ENCODE measurements around the gene AP1G2. TPM values are rescaled to one million over a fixed set of nuclear protein-coding genes. Genes with fewer than 3 reads are reported as not detected.
A peak's percentile ranks its signal among the peaks of the same experiment; 100 is the strongest.
"Not testable (repeated sequence)": the region's sequence is repeated elsewhere in the genome, so short reads cannot be mapped to it uniquely, and the experiment has no call there.

The AP1G2 gene
- total RNA-seq, 1 donor from 2014 or later, result 65.4 TPM

DNA sequence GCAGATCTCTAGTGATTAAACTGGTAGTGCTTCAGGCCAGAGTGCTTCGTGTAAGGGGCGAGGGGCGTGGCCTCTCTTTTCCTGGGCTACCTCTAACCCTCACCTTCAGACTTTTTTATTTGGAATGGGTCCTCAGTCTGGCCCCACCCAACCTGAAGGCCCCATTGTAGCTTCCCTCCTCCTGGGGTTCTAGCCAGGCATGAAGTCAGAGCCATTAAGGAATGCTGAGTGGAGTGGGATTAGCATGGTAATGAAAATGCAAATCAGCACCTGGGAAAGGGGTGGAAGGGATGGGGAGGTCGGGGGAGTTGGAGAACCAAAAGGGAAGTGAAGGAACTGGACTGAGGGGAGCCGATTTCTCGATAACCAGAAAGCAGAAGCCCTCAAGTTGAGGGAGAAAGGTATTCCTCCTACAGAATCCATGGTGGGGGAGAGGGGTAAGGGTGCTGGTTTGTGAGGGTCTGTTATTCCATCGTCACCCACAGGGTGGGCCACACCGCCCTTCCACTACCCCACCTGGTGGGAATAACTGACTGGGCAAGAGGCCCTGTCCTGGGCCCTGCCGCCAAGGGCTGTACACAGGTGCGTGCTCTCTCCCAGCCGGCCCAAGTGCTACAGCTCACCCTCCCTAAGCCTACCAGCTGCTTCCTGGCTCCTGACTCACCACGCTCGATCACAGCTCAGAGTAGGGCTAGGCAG lies 30.1 kb downstream of the AP1G2 start:
- Histone ChIP-seq H3K4me3 (peak overlapping the region; percentile 6), H3K4me1 (peaks cover 27% of the 10 kb centered on the region), H3K36me3 (no peaks in the 10 kb centered on the region), H4K20me1 (ENCODE audit: low read depth) (no peaks in the 10 kb centered on the region), H3K9ac (no peak overlapping the region), H3K27me3 (no peaks in the 10 kb centered on the region), H3F3A (ENCODE audit: low read depth) (peaks cover 33% of the 10 kb centered on the region), H3K79me2 (ENCODE audit: low read depth) (no peaks in the 10 kb centered on the region), H3K9me3 (ENCODE audit: low read depth) (no peaks in the 10 kb centered on the region), H3K4me2 (peak overlapping the region; percentile 69), H2AFZ (replicated peaks) (no peak overlapping the region), H3K27ac (peak overlapping the region; percentile 74)
- TF ChIP-seq EZH2 (IDR thresholded peaks at IDR 0.05), result no peak
- TF ChIP-seq, protein P1, sequence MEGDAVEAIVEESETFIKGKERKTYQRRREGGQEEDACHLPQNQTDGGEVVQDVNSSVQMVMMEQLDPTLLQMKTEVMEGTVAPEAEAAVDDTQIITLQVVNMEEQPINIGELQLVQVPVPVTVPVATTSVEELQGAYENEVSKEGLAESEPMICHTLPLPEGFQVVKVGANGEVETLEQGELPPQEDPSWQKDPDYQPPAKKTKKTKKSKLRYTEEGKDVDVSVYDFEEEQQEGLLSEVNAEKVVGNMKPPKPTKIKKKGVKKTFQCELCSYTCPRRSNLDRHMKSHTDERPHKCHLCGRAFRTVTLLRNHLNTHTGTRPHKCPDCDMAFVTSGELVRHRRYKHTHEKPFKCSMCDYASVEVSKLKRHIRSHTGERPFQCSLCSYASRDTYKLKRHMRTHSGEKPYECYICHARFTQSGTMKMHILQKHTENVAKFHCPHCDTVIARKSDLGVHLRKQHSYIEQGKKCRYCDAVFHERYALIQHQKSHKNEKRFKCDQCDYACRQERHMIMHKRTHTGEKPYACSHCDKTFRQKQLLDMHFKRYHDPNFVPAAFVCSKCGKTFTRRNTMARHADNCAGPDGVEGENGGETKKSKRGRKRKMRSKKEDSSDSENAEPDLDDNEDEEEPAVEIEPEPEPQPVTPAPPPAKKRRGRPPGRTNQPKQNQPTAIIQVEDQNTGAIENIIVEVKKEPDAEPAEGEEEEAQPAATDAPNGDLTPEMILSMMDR (IDR thresholded peaks at IDR 0.05), result no peak
- TF ChIP-seq EZH2phosphoT487 (IDR thresholded peaks at IDR 0.05), result no peak
- Mint-ChIP-seq H3K9me3 (no peaks in the 10 kb centered on the region), H3K4me3 (no peak overlapping the region), H3K4me1 (peaks cover 22% of the 10 kb centered on the region), H3K27me3 (ENCODE audit: insufficient read depth, low read depth) (peaks cover 2% of the 10 kb centered on the region), H3K27ac (peak overlapping the region; percentile 48), H3K36me3 (peaks cover 7% of the 10 kb centered on the region)
- DNase-seq (ENCODE audit: low spot score), result peak; percentile 63

DNA sequence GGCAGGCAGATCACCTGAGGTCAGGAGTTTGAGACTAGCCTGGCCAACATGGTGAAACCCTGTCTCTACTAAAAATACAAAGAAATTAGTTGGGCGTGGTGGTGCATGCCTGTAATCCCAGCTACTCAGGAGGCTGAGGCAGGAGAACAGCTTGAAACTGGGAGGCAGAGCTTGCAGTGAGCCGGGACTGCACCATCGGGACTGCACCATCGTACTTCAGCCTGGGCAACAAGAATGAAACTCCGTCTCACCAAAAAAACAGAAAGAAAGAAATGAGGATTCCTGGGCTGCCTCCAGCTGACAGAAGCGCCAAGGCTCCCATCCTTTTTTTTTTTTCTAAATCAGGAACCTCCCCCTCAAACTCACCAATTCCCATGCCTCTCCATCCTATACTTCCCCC lies 30.7 kb downstream of the AP1G2 start:
- not testable (repeated sequence) for H3K9me3 ChIP-seq (ENCODE audit: low read depth); H3K36me3 ChIP-seq; H3K9ac ChIP-seq; H3K9me3 Mint-ChIP-seq; H3K4me3 Mint-ChIP-seq; H3K27me3 ChIP-seq; H3K27ac ChIP-seq; H3K4me3 ChIP-seq; H2AFZ ChIP-seq (replicated peaks); H4K20me1 ChIP-seq (ENCODE audit: low read depth); H3K27me3 Mint-ChIP-seq (ENCODE audit: insufficient read depth, low read depth); H3K79me2 ChIP-seq (ENCODE audit: low read depth); DNase-seq (ENCODE audit: low spot score)
- H3K36me3 Mint-ChIP-seq, result peaks cover 12% of the 10 kb centered on the region
- H3K4me1 Mint-ChIP-seq, result peaks cover 22% of the 10 kb centered on the region
- Histone ChIP-seq H3F3A (ENCODE audit: low read depth) (peaks cover 33% of the 10 kb centered on the region), H3K4me2 (peak overlapping the region; percentile 69), H3K4me1 (peaks cover 27% of the 10 kb centered on the region)
- peak overlapping the region; percentile 48 for H3K27ac Mint-ChIP-seq

DNA sequence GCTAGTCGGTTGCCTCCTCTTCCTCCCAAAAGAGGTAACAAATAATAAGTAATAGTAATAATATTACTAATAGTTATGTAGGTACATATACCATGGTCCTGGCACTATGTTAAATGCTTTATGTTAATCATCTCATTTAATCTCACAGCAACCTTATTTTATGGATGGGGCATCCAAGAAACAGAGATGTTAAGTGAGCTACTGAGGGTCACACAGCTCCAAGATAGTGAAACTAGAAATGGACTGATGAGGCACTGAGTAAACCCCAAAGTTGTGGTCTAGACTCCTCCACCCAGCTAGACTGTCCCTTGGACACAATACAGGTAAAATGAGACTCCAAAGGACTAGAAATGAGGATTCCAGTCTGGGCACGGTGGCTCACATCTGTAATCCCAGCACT lies 31.1 kb downstream of the AP1G2 start:
- no peak overlapping the region for H3K4me3 Mint-ChIP-seq
- no peaks in the 10 kb centered on the region for H3K36me3 ChIP-seq
- no peaks in the 10 kb centered on the region for H3K79me2 ChIP-seq (ENCODE audit: low read depth)
- H3K9ac ChIP-seq, result no peak overlapping the region
- H4K20me1 ChIP-seq (ENCODE audit: low read depth), result no peaks in the 10 kb centered on the region
- H3K4me1 Mint-ChIP-seq, result peaks cover 22% of the 10 kb centered on the region
- H3K9me3 Mint-ChIP-seq, result no peaks in the 10 kb centered on the region
- no peak overlapping the region for H2AFZ ChIP-seq (replicated peaks)
- peaks cover 4% of the 10 kb centered on the region for H3K27me3 Mint-ChIP-seq (ENCODE audit: insufficient read depth, low read depth)
- no peak overlapping the region for H3K27ac Mint-ChIP-seq
- no peak overlapping the region for H3K27ac ChIP-seq
- no peak for TF ChIP-seq EZH2phosphoT487 (IDR thresholded peaks at IDR 0.05)
- TF ChIP-seq EZH2 (IDR thresholded peaks at IDR 0.05), result no peak
- TF ChIP-seq, protein P1 (IDR thresholded peaks at IDR 0.05), result no peak
- no peak for DNase-seq (ENCODE audit: low spot score)
- H3K9me3 ChIP-seq (ENCODE audit: low read depth), result no peaks in the 10 kb centered on the region
- no peaks in the 10 kb centered on the region for H3K27me3 ChIP-seq
- H3K4me1 ChIP-seq, result peaks cover 27% of the 10 kb centered on the region
- peaks cover 12% of the 10 kb centered on the region for H3K36me3 Mint-ChIP-seq
- H3K4me3 ChIP-seq, result no peak overlapping the region
- H3F3A ChIP-seq (ENCODE audit: low read depth), result peaks cover 33% of the 10 kb centered on the region
- no peak overlapping the region for H3K4me2 ChIP-seq

DNA sequence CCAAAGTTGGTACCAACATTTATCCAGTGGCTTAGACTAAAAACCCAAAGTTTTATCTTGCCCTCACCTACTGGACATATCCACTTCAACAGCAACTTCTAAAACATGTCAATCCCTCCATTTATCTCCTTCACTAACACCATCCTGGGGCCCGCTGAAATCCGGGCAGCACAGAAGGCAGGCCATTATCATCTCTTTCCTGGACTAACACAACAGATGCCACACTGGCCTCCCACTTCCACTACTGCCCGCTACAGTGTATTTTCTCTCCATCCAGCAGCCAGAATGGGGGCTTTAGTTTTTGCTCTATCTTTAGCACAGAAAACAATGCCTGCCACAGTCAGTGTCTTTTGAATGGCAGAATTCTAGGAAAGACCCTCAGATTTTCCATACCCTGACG lies 31.6 kb downstream of the AP1G2 start:
- H3K9me3 Mint-ChIP-seq, result no peaks in the 10 kb centered on the region
- no peak overlapping the region for H3K4me3 Mint-ChIP-seq
- Histone ChIP-seq H3K36me3 (no peaks in the 10 kb centered on the region), H2AFZ (replicated peaks) (no peak overlapping the region), H3K4me2 (no peak overlapping the region), H3K27ac (no peak overlapping the region), H3K4me3 (no peak overlapping the region), H3K9ac (no peak overlapping the region), H4K20me1 (ENCODE audit: low read depth) (no peaks in the 10 kb centered on the region), H3K9me3 (ENCODE audit: low read depth) (no peaks in the 10 kb centered on the region), H3K27me3 (no peaks in the 10 kb centered on the region), H3F3A (ENCODE audit: low read depth) (peaks cover 33% of the 10 kb centered on the region), H3K79me2 (ENCODE audit: low read depth) (no peaks in the 10 kb centered on the region), H3K4me1 (peaks cover 27% of the 10 kb centered on the region)
- H3K4me1 Mint-ChIP-seq, result peaks cover 22% of the 10 kb centered on the region
- peaks cover 6% of the 10 kb centered on the region for H3K27me3 Mint-ChIP-seq (ENCODE audit: insufficient read depth, low read depth)
- peaks cover 12% of the 10 kb centered on the region for H3K36me3 Mint-ChIP-seq
- H3K27ac Mint-ChIP-seq, result no peak overlapping the region
- TF ChIP-seq EZH2phosphoT487 (IDR thresholded peaks at IDR 0.05), result no peak
- TF ChIP-seq EZH2 (IDR thresholded peaks at IDR 0.05), result no peak
- TF ChIP-seq, protein P1 (IDR thresholded peaks at IDR 0.05), result no peak
- no peak for DNase-seq (ENCODE audit: low spot score)
